Measurements from ENCODE around the gene KIF15.

KIF15 gene

GRCh38 chr3:44761424-44762169 lies at the start of gene KIF15, which contains the start of gene KIAA1143 (continued):
- TF ChIP-seq GLIS1 (tag by site-specific recombination; IDR thresholded peaks at IDR 0.05) (peak; percentile 31; the same call in 1 of the 2 replicates), PATZ1 (tag by site-specific recombination; IDR thresholded peaks at IDR 0.05) (peak; percentile 59), ATF2 (tag by site-specific recombination; IDR thresholded peaks at IDR 0.05; ENCODE audit: low read depth) (peak; percentile 97), ZSCAN5A (tag by site-specific recombination; IDR thresholded peaks at IDR 0.05) (no peak), SCRT2 (tag by site-specific recombination; IDR thresholded peaks at IDR 0.05) (no peak), HOXC10 (CRISPR knock-in tag; IDR thresholded peaks at IDR 0.05) (no peak), MZF1 (tag by site-specific recombination; IDR thresholded peaks at IDR 0.05; ENCODE audit: borderline replicate concordance) (peak; percentile 15; the same call in 1 of the 2 replicates), ZNF510 (tag by site-specific recombination; IDR thresholded peaks at IDR 0.05; ENCODE audit: insufficient replicate concordance) (no peak), ZNF549 (tag by site-specific recombination; IDR thresholded peaks at IDR 0.05) (no peak), GLIS2 (tag by site-specific recombination; IDR thresholded peaks at IDR 0.05) (no peak), ZNF404 (tag by site-specific recombination; IDR thresholded peaks at IDR 0.05) (no peak), ZNF629 (tag by site-specific recombination; IDR thresholded peaks at IDR 0.05) (peak; percentile 97), MEIS1 (CRISPR knock-in tag; IDR thresholded peaks at IDR 0.05; ENCODE audit: borderline replicate concordance) (no peak), KLF17 (tag by site-specific recombination; IDR thresholded peaks at IDR 0.05) (0 out of 2 replicates have a peak, but pooled peaks have one; percentile 68), ZNF202 (tag by site-specific recombination; IDR thresholded peaks at IDR 0.05; ENCODE audit: borderline replicate concordance) (no peak), ZBTB44 (tag by site-specific recombination; IDR thresholded peaks at IDR 0.05) (0 out of 2 replicates have a peak, but pooled peaks have one; percentile 30), ELK4 (IDR thresholded peaks at IDR 0.05; ENCODE audit: borderline replicate concordance, low read depth, low read length) (no peak), ZFP69B (tag by site-specific recombination; IDR thresholded peaks at IDR 0.05) (peak; percentile 55; the same call in 1 of the 2 replicates), ZNF266 (tag by site-specific recombination; IDR thresholded peaks at IDR 0.05; ENCODE audit: low read depth) (no peak), ZNF23 (tag by site-specific recombination; IDR thresholded peaks at IDR 0.05; ENCODE audit: borderline replicate concordance) (no peak), ZNF596 (tag by site-specific recombination; IDR thresholded peaks at IDR 0.05) (no peak), ZNF513 (tag by site-specific recombination; IDR thresholded peaks at IDR 0.05) (no peak), ZNF704 (tag by site-specific recombination; IDR thresholded peaks at IDR 0.05) (no peak), PRDM6 (tag by site-specific recombination; IDR thresholded peaks at IDR 0.05) (no peak)
